Panc1 (cell line): ENCODE measurements around the gene SCAANT1. TPM values are rescaled to one million over a fixed set of nuclear protein-coding genes. Genes with fewer than 3 reads are reported as not detected.

Experiments used
- ATAC-seq: fragments of 200-7000 bp; cut with Tn5 transposase; 2 replicates; pipeline ENCODE4 v1.9.1; 2020; ENCODE audit warnings: mild to moderate bottlenecking, moderate library complexity
- BruUV-seq: library from RNA; stranded (reverse); fragments of 400-500 nt; replicated peaks from 2 replicates; lab custom pipeline; 2021; lab: Mats Ljungman, UMichigan
- CTCF ChIA-PET: fragments of 300-600 bp; sonication (Branson Sonifier 250); formaldehyde crosslinking; loops from one replicate; lab custom pipeline; 2022; ENCODE audit warnings: antibody characterized with exemption; lab: Charles Lee
- POLR2A ChIA-PET: fragments of 300-600 bp; sonication (Branson Sonifier 250); formaldehyde crosslinking; loops from one replicate; lab custom pipeline; 2022; ENCODE audit warnings: antibody characterized with exemption; lab: Charles Lee
- DNase-seq: peaks from one replicate; pipeline ENCODE4 v3.0.0-alpha.2; 2010; ENCODE audit warnings: low read depth, low spot score
- H3K27ac ChIP-seq: 2 replicates; pipeline ENCODE4 v1.5.1; 2011; ENCODE audit warnings: mild to moderate bottlenecking, low read length, inconsistent platforms
- H3K27me3 ChIP-seq: fragments of 200-500 bp; sonication (Bioruptor generic); 2 replicates; pipeline ENCODE4 v1.6.0; 2014; ENCODE audit warnings: low read length, inconsistent platforms; ENCODE audit not compliant: control insufficient read depth, insufficient read depth
- H3K36me3 ChIP-seq: fragments of 200-500 bp; sonication (Bioruptor generic); 2 replicates; pipeline ENCODE4 v1.5.1; 2014; ENCODE audit warnings: inconsistent platforms, mild to moderate bottlenecking, low read length, moderate library complexity; ENCODE audit not compliant: control insufficient read depth, insufficient read depth
- H3K4me1 ChIP-seq: 2 replicates; pipeline ENCODE4 v1.5.1; 2011; ENCODE audit warnings: inconsistent platforms, mild to moderate bottlenecking, low read length, moderate library complexity; ENCODE audit not compliant: control insufficient read depth, insufficient read depth
- H3K4me3 ChIP-seq, 2 experiments: 2 replicates each; pipeline ENCODE4 v1.5.1; 2011 to 2012; ENCODE audit warnings: low read depth in 2 of 2, low read length in 2 of 2, mild to moderate bottlenecking in 2 of 2, inconsistent platforms in 1 of 2, moderate library complexity in 1 of 2
- H3K9me3 ChIP-seq: fragments of 200-500 bp; sonication (Bioruptor generic); 2 replicates; pipeline ENCODE4 v1.5.1; 2014; ENCODE audit warnings: low read depth, mild to moderate bottlenecking, inconsistent platforms, low read length, moderate library complexity; ENCODE audit not compliant: control insufficient read depth, insufficient read depth
- POLR2AphosphoS5 ChIP-seq: IDR thresholded peaks from 2 replicates; pipeline ENCODE4 v1.6.1; 2012; ENCODE audit warnings: mild to moderate bottlenecking, low read depth, low read length, moderate library complexity
- SIN3A ChIP-seq: IDR thresholded peaks from 2 replicates; pipeline ENCODE4 v1.6.1; 2012; ENCODE audit warnings: low read depth, mild to moderate bottlenecking, low read length, moderate library complexity, borderline replicate concordance; ENCODE audit not compliant: insufficient read depth
- TCF7L2 ChIP-seq: IDR thresholded peaks from 2 replicates; pipeline ENCODE4 v1.6.1; 2011; ENCODE audit warnings: mild to moderate bottlenecking, low read depth, low read length, inconsistent platforms
- in situ Hi-C: cut with HindIII; loops from 2 replicates; pipeline ENCODE4 v1.10.0; 2016; ENCODE audit warnings: low sequenced_read_pairs, low pct_unique_long_range_greater_than_20kb
- intact Hi-C: fragments of 100-400 bp; cut with micrococcal nuclease; formaldehyde crosslinking; loops from one replicate; pipeline ENCODE4 v1.10.0; 2022; ENCODE audit not compliant: unreplicated experiment
- total RNA-seq: library from RNA; stranded (reverse); gene quantifications from one replicate; pipeline ENCODE4 v1.2.1, GENCODE V29; 2021; ENCODE audit not compliant: unreplicated experiment
- TF ChIP-seq, protein P1 (sequence below): fragments of 450-650 bp; IDR thresholded peaks from 2 replicates; pipeline ENCODE4 v1.5.1; 2017; ENCODE audit warnings: mild to moderate bottlenecking
- TF ChIP-seq, protein P2 (sequence below), 2 experiments: IDR thresholded peaks; 2 replicates each; pipeline ENCODE4 v1.6.1; 2011 to 2012; ENCODE audit warnings: low read depth in 2 of 2, control low read depth in 1 of 2, low read length in 1 of 2, mild to moderate bottlenecking in 1 of 2, moderate library complexity in 1 of 2; ENCODE audit not compliant: insufficient read depth in 1 of 2

The SCAANT1 gene
- total RNA-seq, 1 experiment from 2014 or later, result not detected

DNA sequence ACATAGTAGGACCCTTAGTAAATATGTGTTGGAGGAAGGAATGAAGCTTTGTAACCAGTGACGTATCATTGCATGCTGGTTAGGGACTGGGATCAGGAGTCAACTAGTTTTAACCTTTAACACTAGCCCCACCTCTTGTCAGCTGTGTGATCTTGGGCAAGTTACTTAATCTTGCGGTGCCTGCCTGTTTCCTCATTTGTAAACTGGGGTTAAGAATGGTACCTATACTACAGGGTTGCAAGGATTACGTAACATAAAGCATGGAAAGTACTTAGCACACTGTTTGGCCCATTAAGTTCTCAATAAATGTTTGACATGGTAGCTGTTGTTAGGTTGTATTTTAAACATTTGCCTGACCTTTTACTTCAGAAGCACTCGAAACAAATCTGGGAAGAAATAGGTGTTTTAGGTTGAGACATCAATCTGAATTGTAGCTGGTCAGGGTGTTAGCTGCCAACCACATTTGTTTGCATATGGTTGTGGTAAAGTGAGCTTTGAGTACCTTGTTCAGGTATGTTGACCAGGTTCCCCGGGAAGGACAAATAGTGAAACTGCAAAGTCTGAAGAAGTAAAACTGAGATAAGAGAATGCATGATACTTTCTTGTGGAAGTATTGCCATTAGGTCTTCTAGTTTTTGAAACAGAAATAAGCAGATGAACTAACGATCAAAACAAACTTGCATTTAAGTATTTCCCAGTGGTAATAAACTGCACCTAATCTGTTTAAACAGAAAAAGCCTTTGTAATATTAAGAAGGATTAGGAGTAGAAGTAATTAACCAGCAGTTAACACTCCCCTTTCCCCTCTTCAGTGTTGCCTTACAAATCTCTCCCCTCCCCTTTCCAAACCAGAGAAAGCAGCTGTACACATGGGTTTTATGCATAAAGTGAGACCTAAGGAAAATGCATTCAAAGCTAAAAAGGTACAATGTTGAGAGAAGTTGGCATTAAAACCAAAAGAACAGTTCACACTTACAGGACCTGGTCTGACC, 25.8 kb upstream of the SCAANT1 start:
- Histone ChIP-seq H3K4me3 (no peak overlapping the region), H3K27me3 (no peaks in the 10 kb centered on the region), H3K4me1 (no peaks in the 10 kb centered on the region; the same call in 1 of the 2 replicates), H3K27ac (no peak overlapping the region), H3K36me3 (no peaks in the 10 kb centered on the region), H3K9me3 (no peaks in the 10 kb centered on the region)
- ATAC-seq, result no peak
- no TSS peak for BruUV-seq
- TF ChIP-seq TCF7L2, result no peak
- no peak for TF ChIP-seq SIN3A
- TF ChIP-seq, protein P1, sequence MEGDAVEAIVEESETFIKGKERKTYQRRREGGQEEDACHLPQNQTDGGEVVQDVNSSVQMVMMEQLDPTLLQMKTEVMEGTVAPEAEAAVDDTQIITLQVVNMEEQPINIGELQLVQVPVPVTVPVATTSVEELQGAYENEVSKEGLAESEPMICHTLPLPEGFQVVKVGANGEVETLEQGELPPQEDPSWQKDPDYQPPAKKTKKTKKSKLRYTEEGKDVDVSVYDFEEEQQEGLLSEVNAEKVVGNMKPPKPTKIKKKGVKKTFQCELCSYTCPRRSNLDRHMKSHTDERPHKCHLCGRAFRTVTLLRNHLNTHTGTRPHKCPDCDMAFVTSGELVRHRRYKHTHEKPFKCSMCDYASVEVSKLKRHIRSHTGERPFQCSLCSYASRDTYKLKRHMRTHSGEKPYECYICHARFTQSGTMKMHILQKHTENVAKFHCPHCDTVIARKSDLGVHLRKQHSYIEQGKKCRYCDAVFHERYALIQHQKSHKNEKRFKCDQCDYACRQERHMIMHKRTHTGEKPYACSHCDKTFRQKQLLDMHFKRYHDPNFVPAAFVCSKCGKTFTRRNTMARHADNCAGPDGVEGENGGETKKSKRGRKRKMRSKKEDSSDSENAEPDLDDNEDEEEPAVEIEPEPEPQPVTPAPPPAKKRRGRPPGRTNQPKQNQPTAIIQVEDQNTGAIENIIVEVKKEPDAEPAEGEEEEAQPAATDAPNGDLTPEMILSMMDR, result no peak
- TF ChIP-seq POLR2AphosphoS5, result no peak
- TF ChIP-seq, protein P2, sequence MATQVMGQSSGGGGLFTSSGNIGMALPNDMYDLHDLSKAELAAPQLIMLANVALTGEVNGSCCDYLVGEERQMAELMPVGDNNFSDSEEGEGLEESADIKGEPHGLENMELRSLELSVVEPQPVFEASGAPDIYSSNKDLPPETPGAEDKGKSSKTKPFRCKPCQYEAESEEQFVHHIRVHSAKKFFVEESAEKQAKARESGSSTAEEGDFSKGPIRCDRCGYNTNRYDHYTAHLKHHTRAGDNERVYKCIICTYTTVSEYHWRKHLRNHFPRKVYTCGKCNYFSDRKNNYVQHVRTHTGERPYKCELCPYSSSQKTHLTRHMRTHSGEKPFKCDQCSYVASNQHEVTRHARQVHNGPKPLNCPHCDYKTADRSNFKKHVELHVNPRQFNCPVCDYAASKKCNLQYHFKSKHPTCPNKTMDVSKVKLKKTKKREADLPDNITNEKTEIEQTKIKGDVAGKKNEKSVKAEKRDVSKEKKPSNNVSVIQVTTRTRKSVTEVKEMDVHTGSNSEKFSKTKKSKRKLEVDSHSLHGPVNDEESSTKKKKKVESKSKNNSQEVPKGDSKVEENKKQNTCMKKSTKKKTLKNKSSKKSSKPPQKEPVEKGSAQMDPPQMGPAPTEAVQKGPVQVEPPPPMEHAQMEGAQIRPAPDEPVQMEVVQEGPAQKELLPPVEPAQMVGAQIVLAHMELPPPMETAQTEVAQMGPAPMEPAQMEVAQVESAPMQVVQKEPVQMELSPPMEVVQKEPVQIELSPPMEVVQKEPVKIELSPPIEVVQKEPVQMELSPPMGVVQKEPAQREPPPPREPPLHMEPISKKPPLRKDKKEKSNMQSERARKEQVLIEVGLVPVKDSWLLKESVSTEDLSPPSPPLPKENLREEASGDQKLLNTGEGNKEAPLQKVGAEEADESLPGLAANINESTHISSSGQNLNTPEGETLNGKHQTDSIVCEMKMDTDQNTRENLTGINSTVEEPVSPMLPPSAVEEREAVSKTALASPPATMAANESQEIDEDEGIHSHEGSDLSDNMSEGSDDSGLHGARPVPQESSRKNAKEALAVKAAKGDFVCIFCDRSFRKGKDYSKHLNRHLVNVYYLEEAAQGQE (IDR thresholded peaks at IDR 0.05; ENCODE audit: insufficient read depth in 1 of 2, low read depth in 2 of 2, low read length in 1 of 2), result no peak
- no peak for DNase-seq
- ChIA-PET CTCF (no interaction called here), POLR2A (interaction anchor here (0.7 kb wide), 1 partner anchor 105 kb away, joined by 3 read pairs; no protein-coding TSS in a partner anchor)
- in situ Hi-C loops (no loop called here), intact Hi-C loops (no loop called here)

DNA sequence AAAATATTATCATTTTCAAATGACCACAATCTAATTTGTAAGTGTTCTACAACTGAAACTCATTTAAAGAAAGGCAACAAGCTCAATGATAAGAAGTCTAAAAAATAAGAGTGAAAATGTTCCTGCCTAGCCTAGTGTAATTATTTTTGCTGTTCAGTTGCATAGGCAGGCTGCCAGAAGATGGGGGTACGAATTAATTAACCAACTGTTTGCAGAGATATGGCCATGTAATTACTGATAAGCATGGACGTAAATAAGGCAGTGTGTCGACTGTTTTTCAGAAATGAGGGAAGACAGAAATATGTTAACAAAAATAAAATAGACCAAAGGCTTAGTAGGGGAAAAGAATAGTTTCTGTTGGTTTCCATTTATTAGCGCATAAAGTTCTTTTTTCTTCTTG, 24.7 kb upstream of the SCAANT1 start:
- Histone ChIP-seq H3K9me3 (no peaks in the 10 kb centered on the region), H3K36me3 (no peaks in the 10 kb centered on the region), H3K27me3 (no peaks in the 10 kb centered on the region), H3K4me3 (no peak overlapping the region), H3K27ac (no peak overlapping the region), H3K4me1 (no peaks in the 10 kb centered on the region; the same call in none of the 2 replicates)
- intact Hi-C loops (no loop called here), in situ Hi-C loops (no loop called here)
- no TSS peak for BruUV-seq
- CTCF ChIA-PET, result no interaction called here
- TF ChIP-seq POLR2AphosphoS5, result no peak
- POLR2A ChIA-PET, result no interaction called here
- no peak for DNase-seq
- ATAC-seq, result no peak
